ENCODE data around the gene SLC47A1. TPM values are rescaled to one million over a fixed set of nuclear protein-coding genes. Genes with fewer than 3 reads are reported as not detected.

Gene SLC47A1
- total and polyA plus RNA-seq, 7 donors, result 13.0 to 57.3 (median 29.1) TPM

DNA sequence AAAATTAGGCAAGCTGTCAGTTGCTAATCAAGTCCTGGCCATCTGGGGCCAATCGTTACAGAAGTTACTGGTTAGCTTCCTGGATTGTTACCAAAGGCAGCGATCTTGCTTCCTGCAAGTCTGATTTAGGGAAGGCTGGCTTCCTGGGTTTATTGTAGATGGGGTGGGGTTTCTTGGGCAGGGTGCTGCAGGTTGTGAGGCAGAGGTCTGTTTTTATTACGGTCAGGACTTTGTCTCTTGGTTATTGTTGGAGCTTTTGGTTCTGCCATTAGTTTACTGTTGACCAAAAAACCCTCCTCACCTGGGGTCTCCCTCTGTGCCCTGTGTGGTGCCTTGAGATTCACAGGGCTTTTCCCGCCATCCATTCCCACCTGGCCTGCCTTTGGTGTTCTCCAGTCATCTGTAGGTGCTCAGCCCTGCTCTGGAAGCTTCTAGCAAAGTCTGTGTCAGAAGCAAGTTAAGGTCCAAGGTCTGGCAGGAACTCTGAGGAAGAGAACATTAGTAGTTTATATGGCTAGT is 36.9 kb downstream of the SLC47A1 start:
- ATAC-seq (no peak), DNase-seq (no peak)
- H3K27me3 ChIP-seq (ENCODE audit: insufficient read depth in 3 of 3, low read length in 2 of 3), result no peaks in the 10 kb centered on the region
- H3K9me3 ChIP-seq, result no peaks in the 10 kb centered on the region
- H3K4me3 ChIP-seq, result no peak overlapping the region
- WGBS, 3 donors, result 47 to 65% (median 54%) methylated on average over 4 of the region's 4 CpGs
- H3K27ac ChIP-seq, result no peak overlapping the region
- intact Hi-C loops (cut with DNase I), result no loop called here
- no peaks in the 10 kb centered on the region for H3K4me1 ChIP-seq
- peaks cover 0 to 45% of the 10 kb centered on the region in 2 donors for H3K36me3 ChIP-seq (ENCODE audit: insufficient read depth in 1 of 2, low read depth in 1 of 2)
- TF ChIP-seq, protein P1, sequence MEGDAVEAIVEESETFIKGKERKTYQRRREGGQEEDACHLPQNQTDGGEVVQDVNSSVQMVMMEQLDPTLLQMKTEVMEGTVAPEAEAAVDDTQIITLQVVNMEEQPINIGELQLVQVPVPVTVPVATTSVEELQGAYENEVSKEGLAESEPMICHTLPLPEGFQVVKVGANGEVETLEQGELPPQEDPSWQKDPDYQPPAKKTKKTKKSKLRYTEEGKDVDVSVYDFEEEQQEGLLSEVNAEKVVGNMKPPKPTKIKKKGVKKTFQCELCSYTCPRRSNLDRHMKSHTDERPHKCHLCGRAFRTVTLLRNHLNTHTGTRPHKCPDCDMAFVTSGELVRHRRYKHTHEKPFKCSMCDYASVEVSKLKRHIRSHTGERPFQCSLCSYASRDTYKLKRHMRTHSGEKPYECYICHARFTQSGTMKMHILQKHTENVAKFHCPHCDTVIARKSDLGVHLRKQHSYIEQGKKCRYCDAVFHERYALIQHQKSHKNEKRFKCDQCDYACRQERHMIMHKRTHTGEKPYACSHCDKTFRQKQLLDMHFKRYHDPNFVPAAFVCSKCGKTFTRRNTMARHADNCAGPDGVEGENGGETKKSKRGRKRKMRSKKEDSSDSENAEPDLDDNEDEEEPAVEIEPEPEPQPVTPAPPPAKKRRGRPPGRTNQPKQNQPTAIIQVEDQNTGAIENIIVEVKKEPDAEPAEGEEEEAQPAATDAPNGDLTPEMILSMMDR (IDR thresholded peaks at IDR 0.05), result no peak

DNA sequence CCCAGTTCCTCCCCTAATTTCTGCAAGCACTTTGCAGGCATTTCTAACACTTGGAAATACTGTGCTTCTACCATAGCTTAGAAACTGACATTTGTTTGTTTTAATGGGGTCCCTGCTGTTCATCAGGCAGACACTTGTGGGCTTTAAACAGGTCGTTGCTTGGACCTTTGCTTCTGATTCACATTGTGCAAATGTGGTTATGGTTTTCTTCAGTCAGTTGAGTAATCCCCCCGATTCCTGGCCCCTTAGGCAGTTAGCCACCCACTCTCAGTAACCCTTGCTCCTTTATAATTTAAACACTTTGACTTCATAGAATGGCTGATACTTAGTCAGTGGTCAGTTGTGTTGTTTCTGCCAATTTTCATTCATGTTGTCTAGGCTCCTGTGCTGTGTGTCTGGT is 39.4 kb downstream of the SLC47A1 start:
- Histone ChIP-seq H3K36me3 (ENCODE audit: insufficient read depth in 1 of 2, low read depth in 1 of 2) (peaks cover 0 to 49% of the 10 kb centered on the region in 2 donors), H3K27me3 (ENCODE audit: insufficient read depth in 3 of 3, low read length in 2 of 3) (no peaks in the 10 kb centered on the region), H3K27ac (no peak overlapping the region), H3K9me3 (no peaks in the 10 kb centered on the region), H3K4me3 (no peak overlapping the region), H3K4me1 (no peaks in the 10 kb centered on the region)
- WGBS, 3 donors, result 41 to 46% (median 46%) methylated on average over 2 of the region's 2 CpGs
- TF ChIP-seq, protein P1 (IDR thresholded peaks at IDR 0.05), result no peak
- intact Hi-C loops (cut with DNase I), result no loop called here
- ATAC-seq (no peak), DNase-seq (no peak)

DNA sequence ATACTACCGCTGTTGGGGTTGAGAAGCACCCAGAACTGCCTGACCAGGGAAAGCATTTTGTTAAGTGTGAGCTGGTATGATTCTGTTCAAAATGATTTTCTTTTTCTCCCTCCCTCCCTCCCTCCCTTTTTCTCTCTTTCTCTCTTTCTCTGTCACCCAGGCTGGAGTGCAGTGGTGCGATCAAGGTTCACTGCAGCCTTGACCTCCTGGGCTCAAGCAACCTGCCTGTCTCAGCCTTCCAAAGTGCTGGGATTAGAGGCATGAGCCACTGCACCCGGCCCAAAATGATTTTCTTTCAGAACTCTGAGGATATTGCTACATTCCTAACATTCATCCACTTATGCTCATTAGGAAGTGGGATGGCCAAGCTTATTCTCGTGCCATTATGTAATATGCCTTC is 41.3 kb downstream of the SLC47A1 start:
- intact Hi-C loops (cut with DNase I), result loop anchor here in 1 of 2 donors (5.0 kb wide), 1 partner anchor 67 kb away; no protein-coding TSS in a partner anchor
- Histone ChIP-seq H3K27ac (no peak overlapping the region), H3K4me3 (no peak overlapping the region), H3K4me1 (no peaks in the 10 kb centered on the region), H3K36me3 (ENCODE audit: insufficient read depth in 1 of 2, low read depth in 1 of 2) (peaks cover 0 to 44% of the 10 kb centered on the region in 2 donors), H3K9me3 (no peaks in the 10 kb centered on the region), H3K27me3 (ENCODE audit: insufficient read depth in 3 of 3, low read length in 2 of 3) (peaks cover 0 to 8% (median 0%) of the 10 kb centered on the region in 3 donors)
- DNase-seq, result no peak
- no peak for ATAC-seq
- TF ChIP-seq, protein P1 (IDR thresholded peaks at IDR 0.05), result no peak
- 84 to 92% (median 85%) methylated on average over 4 of the region's 4 CpGs for WGBS, 3 donors

DNA sequence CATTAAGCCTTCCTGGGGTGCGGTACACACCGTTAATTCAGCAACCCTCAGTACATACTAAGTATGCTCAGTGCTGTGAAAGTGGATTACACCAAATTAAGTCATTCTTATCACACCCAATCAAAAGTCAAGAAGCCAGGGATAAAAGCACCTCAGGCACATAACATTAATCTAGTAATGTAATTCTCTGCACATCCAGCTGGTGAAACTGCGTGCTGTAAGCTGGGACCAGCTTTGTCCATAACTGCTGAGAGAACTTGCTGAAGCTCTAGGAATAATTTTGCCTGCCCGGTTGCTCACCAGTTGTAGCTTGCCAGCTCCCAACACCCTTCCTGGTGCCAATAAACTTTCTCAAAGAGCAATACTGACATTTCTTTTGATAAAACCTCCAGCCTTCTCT is 44.9 kb downstream of the SLC47A1 start:
- Histone ChIP-seq H3K36me3 (ENCODE audit: insufficient read depth in 1 of 2, low read depth in 1 of 2) (peaks cover 0 to 29% of the 10 kb centered on the region in 2 donors), H3K9me3 (no peaks in the 10 kb centered on the region), H3K4me1 (no peaks in the 10 kb centered on the region), H3K27me3 (ENCODE audit: insufficient read depth in 3 of 3, low read length in 2 of 3) (peaks cover 0 to 8% (median 0%) of the 10 kb centered on the region in 3 donors), H3K4me3 (no peak overlapping the region), H3K27ac (no peak overlapping the region)
- TF ChIP-seq, protein P1 (IDR thresholded peaks at IDR 0.05), result no peak
- WGBS, 3 donors, result 58 to 74% (median 66%) methylated on average over 4 of the region's 4 CpGs
- ATAC-seq (no peak), DNase-seq (no peak)
- intact Hi-C loops (cut with DNase I), result loop anchor here in 1 of 2 donors (5.0 kb wide), 1 partner anchor 64 kb away; no protein-coding TSS in a partner anchor
